ENCODE data around the gene NPAS2.

NPAS2 gene

DNA sequence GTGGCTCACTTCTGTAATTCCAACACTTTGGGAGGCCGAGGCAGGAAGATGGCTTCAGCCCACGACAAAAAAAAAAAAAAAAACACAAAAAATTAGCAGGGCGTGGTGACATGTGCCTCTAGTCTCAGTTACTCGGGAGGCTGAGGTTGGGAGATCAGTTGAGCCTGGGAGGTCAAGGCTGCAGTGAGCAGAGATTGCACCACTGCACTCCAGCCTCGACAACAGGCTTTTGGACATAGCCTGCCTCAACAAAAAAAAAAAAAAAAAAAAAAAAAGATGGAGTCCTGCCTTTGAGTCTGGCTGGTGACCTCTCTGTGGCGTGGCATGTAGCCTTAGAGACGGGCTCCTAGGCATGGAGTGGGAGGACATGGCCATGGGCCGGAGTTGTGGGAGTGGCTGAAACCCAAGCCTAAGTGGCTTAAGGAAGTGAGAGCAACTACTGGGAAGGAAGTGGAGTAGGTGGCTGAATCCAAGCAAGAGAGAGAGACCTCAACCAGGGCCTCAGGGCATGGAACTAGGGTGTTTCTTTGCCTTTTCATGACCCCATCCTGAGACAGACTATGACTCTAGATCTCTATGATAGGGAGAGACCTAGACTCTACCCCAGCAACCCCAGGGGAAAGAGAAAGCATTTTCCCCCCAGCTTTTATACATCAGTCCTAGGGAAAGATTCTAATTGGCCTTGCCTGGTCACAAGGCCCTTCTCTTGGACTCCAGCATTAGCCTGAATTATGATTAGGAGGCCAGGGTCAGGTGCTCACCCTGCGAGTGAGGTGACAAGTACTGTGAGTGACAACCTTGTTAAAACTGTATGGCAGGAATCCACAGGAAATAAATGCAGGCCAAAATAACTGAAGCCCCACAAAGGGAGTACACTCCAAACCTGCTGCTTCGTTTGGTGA, 34.2 kb downstream of the NPAS2 start:
- no peak for DNase-seq (ENCODE audit: low read depth in 2 of 2)

DNA sequence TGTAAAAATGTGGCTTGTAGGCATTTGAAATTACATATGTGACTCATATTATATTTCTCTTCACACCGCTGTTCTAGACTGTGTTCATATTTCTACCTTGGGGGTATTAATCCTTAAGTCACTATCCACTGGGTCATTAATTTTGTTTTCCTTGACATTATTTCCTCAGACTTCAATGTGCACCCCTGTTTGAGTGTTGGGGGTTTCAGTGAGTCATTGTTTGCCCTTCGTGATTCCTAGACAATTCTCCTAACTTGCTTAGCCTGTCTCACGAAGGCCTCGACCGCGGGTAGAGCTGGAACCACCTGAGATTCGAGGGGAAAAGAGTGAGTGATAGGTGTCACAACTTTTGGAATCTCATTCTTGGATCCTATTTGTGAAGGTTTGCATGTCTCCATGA, 35.1 kb downstream of the NPAS2 start:
- DNase-seq (ENCODE audit: low read depth in 2 of 2), result no peak

DNA sequence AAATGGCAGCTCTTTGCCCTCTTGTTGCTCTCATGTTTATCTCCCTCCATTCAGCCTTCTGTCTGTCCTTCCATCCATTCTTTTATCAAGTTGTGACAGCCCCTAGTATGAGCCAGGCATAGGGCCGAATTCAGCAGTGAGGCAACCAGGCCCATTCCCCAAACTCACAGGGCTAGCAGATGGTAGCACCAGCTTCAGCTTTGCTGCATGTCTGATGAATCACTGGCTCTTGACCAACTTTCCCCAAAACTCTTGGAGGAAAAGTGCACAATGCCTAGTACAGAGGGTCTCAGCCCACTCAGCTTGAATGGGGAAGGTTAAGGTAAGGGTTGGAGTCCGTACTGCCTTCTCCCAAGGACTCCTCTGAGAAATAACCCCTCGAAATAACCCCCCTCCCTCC, 35.7 kb downstream of the NPAS2 start:
- no peak for DNase-seq (ENCODE audit: low read depth in 2 of 2)

DNA sequence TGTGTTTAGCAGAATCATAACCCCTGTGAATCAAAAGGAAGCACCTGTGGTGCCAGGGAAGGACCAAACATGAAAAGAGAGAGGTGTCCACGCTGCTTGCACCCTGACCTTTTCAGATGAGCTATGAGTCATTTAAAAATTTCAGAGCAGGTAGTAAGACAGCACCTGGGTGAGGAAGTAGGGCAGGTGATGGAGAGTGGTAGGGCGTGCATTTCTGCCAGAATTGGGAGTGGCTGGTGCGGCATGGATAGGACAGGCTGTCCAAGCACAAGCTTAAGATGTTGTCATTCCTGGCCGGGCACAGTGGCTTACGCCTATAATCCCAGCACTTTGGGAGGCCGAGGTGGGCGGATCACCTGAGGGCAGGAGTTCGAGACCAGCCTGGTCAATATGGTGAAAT, 36.8 kb downstream of the NPAS2 start:
- DNase-seq (ENCODE audit: low read depth in 2 of 2), result no peak

DNA sequence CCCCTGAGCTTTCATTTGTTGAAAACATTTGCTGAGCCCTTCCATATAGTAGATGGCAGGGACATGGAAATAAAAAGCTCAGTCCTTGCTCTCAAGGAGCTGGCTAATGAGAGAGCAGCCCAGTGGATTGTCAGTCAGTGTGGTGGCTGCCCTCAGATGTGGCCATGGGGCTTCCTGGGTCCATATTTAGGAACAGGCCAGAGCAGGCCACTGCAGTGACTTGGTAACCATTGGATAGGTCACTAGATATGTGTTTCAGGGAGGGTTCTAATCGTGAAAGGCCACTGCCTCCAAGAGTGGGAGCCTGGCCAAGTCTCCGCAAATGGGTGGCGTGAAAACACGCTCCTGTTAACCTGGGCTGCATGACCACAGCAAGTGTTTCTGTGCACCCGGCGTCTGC, 37.4 kb downstream of the NPAS2 start:
- no peak for DNase-seq (ENCODE audit: low read depth in 2 of 2)

DNA sequence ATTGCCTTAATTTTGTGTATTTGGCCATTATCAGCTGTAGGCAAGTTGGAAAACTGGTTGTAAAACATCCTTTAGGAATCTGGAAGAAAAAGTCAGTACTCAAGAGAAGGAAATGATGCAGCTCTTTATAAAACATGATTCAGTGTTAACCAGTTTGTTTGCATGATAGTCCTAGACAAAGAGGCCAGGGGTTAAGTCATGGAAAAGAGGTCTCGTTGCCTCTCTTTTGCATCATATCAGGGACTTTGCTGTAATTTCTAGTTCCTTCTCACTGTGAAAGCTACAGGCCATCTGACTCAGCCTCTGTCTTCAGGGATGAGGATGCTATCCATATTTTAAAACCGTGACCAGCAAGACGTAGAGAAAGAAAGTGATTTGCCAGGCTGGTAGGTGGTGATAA, 38.0 kb downstream of the NPAS2 start:
- DNase-seq (ENCODE audit: low read depth in 2 of 2), result no peak

DNA sequence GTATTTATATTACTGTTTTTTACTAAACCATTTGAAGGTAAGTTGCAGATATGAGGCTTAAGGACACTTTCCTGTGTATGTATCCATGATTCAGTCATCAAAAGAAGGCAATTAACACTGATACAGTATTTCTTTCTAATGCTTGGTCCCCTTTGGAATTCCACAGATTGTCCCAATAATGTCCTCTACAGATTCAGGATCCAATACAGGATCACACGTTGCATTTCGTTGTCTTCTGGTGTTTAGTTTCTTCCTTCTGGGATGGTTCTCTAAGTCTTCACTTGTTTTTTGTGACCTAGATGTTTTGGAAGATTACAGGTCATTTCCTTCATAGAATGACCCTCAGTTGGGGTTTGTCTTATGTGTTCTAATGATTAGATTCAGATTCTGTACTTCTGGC, 40.0 kb downstream of the NPAS2 start:
- no peak for DNase-seq (ENCODE audit: low read depth in 2 of 2)

DNA sequence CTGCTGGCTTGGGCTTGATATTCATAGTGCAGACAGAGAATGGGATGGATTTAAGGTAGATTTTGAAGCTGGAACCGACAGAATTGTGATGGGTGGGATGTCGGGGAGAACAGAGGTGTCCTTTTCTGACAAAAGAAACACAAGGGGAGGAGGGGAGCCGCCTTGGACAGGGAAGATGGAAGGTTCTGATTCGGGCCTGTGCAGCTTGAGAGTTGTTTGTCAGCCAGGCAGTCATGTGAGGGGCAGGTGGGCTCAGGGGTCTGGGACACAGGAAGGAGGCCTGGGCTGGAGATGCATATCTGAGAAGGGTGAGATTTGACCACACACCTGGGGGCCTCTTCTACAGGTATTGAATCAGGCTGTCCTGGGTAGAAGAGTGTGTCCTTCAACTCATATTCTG, 41.4 kb downstream of the NPAS2 start:
- no peak for DNase-seq (ENCODE audit: low read depth in 2 of 2)

DNA sequence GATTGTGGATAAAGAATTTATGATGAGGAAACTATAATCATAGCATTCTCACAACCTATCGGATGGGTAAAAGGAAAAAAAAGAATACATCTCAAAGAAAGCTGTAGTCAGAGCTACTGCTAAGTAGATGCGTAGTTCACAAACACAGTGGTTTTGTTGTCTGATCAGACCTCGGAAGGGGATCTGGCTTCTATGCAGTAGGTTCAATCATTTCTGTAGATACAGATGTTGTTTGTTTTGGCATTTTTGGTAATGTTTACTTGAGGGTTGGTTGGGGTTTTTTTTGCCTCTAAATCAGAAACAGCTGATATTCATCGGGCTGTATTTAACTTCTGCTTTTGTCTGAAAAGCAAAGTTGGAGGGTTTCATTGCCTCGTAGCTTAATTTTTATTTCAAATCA, 42.1 kb downstream of the NPAS2 start:
- no peak for DNase-seq (ENCODE audit: low read depth in 2 of 2)

DNA sequence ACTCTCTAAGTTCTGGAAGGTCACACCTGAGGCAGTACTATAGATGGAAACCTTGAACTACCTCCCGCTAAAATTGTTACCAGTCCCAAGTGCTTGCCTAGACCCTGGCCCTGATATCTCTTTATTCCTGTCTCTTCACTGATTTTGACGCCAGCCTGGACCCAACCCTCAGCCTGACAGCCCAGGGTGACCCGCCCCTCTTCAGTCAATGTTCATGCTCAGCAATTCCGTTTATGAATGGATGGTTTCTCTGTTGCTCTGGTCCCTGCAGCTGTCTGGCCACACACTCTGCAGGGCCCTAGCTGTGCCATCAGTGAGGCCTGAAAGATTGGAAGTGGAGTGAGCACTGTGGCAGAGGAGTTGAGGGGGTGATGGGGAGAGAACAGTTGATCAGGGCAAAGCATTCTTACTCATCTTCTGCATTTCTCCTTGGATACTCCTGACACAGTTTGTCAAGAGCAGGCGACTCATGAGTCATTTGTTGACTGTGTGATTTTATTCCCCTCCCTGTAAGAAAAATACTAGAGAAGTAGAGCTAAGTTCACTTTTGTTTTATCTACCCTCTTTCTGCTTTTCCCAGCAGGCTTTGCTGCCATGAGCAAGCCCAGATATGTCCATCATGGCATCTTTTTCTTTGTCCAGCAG, 46.0 kb downstream of the NPAS2 start:
- DNase-seq (ENCODE audit: low read depth in 2 of 2), result no peak

DNA sequence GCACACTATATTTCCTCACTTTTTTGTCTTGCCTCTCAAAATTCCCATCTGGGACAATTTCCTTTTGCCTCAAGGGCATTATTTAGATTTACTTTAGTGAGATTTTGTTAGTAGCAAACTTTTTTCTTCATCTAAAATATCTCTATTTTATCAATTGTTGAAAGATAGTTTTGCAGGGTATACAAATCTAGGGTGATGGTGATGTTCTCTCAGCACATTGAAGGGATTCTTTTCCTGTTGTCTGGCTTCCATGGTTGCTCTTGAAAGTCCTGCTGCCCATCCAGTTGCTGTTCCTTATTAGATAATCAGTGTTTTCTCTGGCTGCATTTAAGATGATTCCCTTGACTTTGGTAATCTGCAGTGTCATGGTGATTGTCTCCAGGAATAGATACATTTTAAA, 48.1 kb downstream of the NPAS2 start:
- DNase-seq (ENCODE audit: low read depth in 2 of 2), result no peak

DNA sequence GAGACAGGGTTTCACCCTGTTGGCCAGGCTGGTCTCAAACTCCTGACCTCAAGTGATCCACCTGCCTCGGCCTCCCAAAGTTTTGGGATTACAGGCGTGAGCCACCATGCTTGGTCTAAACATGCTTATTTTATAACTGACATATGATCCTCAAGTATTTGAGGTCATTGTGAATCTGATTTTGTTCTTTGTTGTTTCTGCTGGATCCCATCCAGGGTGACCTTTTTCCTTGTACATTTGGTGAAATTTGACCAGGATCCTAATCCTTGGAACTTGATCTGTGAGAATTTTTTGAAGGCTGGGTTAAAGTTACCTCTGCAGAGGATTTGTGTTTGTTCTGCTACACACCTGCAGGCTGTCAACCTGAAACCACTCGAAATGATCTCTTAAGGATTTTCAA, 49.2 kb downstream of the NPAS2 start:
- DNase-seq (ENCODE audit: low read depth in 2 of 2), result no peak

DNA sequence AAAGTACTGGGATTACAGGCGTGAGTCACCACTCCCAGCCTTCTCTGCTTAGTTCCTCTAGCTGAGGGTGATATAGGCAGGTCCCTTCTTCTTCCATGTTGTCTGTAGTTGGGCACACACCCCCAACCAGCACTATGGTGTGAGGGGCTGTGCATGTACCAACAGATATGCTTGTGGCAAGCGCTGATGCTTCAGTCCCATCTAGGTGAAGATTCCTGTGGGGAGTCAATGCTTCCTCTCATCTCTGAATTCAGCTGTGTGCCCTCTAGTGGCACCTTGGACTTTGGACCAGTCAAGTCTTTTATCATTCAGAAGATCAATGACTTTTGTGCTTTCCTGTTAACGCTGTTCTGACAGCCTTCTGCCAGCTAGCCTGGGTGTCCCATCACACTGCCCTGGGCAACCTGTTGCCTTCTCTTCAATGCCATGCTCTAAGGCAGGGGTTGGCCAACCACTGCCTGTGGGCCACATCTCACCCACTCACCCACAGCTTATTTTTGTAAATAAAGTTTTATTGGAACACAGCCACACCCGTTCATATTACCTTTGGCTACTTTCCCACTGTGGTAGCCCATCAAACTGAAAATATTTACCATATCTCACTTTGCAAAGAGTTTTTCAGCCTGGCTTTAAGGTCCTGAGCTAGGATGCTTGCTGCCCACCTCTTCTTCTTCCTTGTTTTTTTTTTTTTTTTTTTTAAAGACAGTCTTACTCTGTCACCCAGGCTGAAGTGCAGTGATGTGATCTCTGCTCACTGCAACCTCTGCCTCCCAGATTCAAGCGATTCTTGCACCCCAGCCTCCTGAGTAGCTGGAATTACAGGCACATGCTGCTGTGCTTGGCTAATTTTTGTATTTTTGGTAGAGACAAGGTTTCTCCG, 51.0 kb downstream of the NPAS2 start:
- DNase-seq (ENCODE audit: low read depth in 2 of 2), result no peak

DNA sequence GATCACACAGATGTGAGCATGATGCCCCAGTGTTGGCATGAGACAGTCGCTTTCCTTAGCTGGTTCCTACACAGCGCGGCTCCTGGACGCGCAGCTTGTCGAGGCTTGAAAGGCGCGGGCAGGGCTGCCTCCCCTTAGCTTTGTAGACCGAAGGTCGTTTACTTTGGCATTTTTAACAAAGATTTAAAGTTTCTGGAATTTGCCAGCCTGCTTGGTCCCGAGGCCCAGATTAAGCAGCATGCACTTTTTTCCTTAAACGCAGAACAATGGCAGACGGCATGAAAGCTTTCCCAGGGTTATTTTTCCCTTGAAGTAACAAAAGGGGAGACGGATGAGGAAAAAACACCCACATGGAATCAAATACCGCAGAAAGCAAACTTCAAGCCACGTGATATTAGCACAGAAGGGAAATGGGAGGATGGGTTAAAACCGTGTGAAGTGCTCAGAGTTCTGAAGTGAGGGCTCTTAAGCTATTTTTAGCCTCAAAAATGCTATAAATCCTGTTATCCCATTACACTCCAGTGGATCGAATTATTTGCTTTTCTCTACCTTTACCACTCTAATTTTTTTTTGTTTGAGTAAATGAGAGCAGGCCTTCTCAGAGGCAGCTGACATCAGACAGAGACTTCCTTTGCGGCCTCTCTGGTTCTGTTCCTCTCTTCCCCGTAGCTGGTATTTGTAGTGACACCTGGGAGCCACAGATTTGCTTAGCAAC, 55.7 kb downstream of the NPAS2 start:
- DNase-seq (ENCODE audit: low read depth in 2 of 2), result no peak

DNA sequence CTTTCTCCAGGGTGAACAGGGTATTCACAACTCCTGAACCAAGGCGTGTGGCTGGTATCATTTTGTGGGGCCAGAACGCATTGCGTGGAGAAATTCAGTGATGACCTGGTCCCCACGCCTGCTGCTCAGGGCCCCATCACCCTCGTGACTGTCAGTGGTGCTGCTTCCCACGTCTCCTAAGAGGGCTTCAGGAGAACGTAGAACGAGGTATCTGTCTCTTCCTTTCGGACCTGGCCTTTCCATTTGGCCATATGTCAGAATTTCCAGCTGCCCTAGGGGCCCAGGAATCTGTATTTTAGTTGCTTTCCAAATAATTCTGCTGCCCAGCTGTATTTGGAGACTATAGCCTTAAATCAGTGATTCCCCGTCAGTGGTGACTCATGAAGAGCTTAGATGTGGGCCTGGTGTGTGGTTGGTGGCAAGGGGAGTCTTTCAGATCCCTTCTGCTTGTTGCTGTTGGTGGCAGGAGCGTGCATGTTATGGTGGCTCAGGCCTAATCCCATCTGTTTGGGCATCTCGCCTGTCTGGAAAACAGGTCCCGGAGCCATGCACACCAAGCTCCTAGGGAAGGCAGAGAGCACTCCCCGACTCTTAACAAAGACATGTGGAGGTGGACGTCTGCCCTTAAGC, 56.4 kb downstream of the NPAS2 start:
- DNase-seq (ENCODE audit: low read depth in 2 of 2), result no peak

DNA sequence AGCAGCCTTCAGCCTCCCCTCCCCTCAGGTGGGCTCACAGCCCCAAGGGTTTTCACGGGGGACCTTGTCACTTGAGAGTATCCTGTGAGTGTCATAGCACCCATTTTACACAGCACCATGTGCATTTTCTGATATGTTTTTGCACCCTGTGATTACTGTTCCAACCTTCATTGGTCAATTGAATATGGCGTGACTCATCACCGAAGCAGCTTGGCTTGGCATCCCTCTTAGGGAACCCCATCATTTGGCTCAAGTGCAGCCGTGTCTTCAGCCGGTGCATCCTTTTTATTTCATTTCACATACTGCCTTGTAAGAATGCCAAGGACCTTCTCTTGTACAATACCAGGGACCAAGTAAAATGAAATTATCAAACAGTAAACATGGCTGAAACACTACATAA, 57.6 kb downstream of the NPAS2 start:
- no peak for DNase-seq (ENCODE audit: low read depth in 2 of 2)

DNA sequence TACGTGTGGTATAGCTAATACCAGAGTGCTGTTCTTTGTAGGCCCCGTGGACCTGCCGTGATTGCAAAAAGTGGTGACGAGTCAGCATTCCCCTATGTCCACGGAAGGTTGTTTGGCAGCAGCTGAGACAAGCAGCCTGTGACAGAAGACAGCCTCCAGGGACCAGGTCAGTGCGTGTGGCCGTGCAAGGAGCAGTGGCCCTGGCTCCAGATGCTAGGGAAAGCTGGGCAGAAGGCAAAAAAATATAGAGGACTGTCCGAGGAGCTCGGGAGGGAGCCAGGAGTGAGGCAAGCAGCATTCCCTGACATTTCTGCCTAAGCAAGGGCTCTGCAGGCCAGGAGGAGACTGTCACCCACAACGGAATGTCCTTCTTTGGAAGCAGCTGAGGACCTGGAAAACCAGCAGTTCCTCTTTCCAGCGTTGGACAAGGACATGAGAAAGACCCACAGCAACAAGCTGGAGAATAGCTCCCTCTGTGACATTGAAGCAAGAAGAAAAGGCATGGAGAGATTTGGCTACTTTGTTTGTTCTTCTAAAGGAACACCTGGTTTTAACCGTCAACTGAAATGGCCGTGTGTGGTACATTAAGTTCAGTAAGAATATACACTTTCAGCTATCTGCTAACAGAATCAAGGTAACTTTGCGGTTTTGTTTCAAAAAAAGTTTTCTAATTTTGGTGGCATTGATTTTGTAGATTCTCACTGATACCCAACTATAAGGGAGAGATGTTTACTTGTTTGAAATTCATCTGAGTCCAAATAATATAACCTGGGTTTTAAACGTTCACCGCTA, 58.3 kb downstream of the NPAS2 start:
- no peak for DNase-seq (ENCODE audit: low read depth in 2 of 2)

DNA sequence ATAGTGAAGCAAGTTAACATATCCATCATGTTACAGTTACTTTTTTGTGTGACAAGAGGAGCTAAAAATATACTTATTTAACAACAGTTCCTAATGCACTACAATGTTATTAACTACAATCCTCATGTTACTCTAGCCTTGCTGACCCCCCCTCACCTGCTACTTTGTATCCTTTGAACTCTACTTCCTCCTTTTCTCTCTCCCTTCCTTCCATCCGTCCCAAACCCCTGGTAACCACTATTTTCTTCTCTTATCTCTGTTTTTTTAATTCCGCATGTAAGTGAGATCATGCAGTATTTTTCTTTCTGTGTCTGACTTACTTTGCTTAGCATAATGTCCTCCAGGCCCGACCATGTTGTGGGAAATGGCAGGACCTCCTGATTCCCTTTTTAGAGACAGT, 59.4 kb downstream of the NPAS2 start:
- no peak for DNase-seq (ENCODE audit: low read depth in 2 of 2)

DNA sequence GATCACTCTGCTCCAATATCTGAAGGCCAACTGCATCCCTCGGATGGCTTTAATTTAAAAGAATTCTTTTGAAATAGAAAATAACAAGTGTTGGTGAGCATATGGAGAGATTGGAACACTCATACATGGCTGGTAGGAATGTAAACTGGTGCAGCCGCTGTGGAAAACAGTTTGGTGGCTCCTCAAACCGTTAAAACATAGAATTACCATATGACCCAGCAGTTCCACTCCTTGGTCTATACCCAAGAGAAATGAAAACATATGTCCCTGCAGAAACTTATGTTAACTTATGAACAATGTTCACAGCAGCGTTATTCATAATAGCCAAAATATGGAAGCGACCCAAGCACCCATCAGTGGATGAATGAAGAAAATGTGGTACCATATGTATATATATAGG, 60.1 kb downstream of the NPAS2 start:
- no peak for DNase-seq (ENCODE audit: low read depth in 2 of 2)

DNA sequence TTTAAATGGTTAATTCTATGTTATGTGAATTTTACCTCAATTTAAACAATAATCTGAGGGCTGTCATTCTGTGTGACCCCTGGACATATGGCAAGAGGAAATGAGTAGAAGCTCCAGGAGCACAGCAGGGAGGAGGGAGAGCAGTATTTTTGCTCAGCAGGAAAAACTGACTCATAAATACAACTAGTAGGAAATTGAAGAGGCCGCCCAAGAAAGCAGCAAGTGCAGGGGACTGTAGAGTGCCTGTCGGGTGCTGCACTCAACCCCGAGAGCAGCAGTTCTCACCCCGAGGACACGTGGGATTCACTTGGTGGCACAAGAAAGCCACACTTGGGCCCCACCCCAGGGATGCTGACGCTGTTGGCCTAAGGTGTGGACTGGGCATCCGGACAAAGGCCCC, 60.8 kb downstream of the NPAS2 start:
- DNase-seq (ENCODE audit: low read depth in 2 of 2), result no peak

Data from stimulated activated CD4-positive, alpha-beta T cell treated with anti-CD3 and anti-CD28 coated beads, Interleukin-1b, Interleukin-23, amount 100 ng/mL, for 1 hour (primary cell).